IPS DF 6.9 (cell line): ENCODE measurements around the gene CYP3A7.
"Not testable (repeated sequence)": the region's sequence is repeated elsewhere in the genome, so short reads cannot be mapped to it uniquely, and the experiment has no call there.

Experiments
- DNase-seq: peaks from one replicate; pipeline ENCODE4 v3.0.0-alpha.2; 2013; ENCODE audit warnings: low read depth, low spot score
- H3K27ac ChIP-seq: one replicate; pipeline ENCODE4 v1.5.1; 2013; ENCODE audit warnings: low read length, control low read depth
- H3K27me3 ChIP-seq: 2 replicates; pipeline ENCODE4 v1.6.1; 2013; ENCODE audit warnings: mild to moderate bottlenecking, low read length; ENCODE audit not compliant: control insufficient read depth, insufficient read depth
- H3K36me3 ChIP-seq: 2 replicates; pipeline ENCODE4 v1.6.1; 2013; ENCODE audit warnings: low read length; ENCODE audit not compliant: control insufficient read depth, insufficient read depth
- H3K4me1 ChIP-seq: 2 replicates; pipeline ENCODE4 v1.6.1; 2013; ENCODE audit warnings: low read length; ENCODE audit not compliant: control insufficient read depth, insufficient read depth
- H3K4me3 ChIP-seq: 2 replicates; pipeline ENCODE4 v1.5.1; 2013; ENCODE audit warnings: mild to moderate bottlenecking, low read length
- H3K9me3 ChIP-seq: 2 replicates; pipeline ENCODE4 v1.6.1; 2013; ENCODE audit warnings: low read length, inconsistent platforms; ENCODE audit not compliant: control insufficient read depth, insufficient read depth
- WGBS: extraction: QIAGEN DNeasy Blood & Tissue Kit; methylation state at CpG from one replicate; pipeline ENCODE4 v1.1.7; 2013; ENCODE audit warnings: mixed read lengths, missing lambda C conversion rate; ENCODE audit not compliant: insufficient read length, insufficient coverage; 5-methylcytosine and 5-hydroxymethylcytosine counted together

The CYP3A7 gene

DNA sequence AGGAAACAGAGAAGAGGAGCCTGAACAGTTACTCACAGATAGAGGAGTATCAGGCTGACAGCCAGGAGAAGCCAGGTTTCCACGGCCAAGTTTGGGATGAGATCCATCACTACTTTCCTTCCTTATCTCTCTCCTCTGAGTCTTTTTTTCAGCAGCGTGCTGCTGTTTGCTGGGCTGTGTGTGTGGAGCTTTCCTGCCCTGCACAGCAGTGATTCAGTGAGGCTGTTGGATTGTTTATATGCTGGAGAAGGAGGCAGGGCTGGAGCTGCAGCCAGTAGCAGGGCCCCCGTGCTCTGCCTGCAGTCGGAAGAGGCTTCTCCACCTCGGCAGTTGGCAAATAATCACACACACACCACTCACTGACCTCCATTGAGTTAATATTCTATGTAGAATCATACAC lies at the start of gene CYP3A7:
CYP3A7 (minus strand) TSS at position 210 of the 400 bp plus-strand sequence; CDS start at position 107, 103 bp downstream.
- Histone ChIP-seq H3K4me3 (no peak within 1 kb of the TSS), H3K4me1 (no peaks in the 10 kb centered on the region), H3K27ac (no peak within 1 kb of the TSS), H3K27me3 (no peaks in the 10 kb centered on the region), H3K36me3 (no peaks in the 10 kb centered on the region), H3K9me3 (no peaks in the 10 kb centered on the region)
- WGBS: no CpG with 5 or more reads among the region's 5 CpGs
- DNase-seq: no peak

DNA sequence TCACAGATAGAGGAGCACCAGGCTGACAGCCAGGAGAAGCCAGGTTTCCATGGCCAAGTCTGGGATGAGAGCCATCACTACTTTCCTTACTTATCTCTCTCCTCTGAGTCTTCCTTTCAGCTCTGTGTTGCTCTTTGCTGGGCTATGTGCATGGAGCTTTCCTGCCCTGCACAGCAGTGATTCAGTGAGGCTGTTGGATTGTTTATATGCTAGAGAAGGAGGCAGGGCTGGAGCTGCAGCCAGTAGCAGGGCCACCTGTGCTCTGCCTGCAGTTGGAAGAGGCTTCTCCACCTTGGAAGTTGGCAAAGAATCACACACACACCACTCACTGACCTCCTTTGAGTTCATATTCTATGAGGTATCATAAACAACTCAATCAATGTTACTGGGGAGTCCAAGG lies 49.0 kb upstream of the CYP3A7 start, which contains the start of gene CYP3A4:
CYP3A4 (minus strand) TSS at position 178 of the 400 bp plus-strand sequence; CDS start at position 75, 103 bp downstream.
- no peak for DNase-seq
- Histone ChIP-seq H3K4me3 (no peak within 1 kb of the TSS), H3K9me3 (no peaks in the 10 kb centered on the region), H3K4me1 (no peaks in the 10 kb centered on the region), H3K36me3 (no peaks in the 10 kb centered on the region), H3K27ac (no peak within 1 kb of the TSS), H3K27me3 (no peaks in the 10 kb centered on the region)

DNA sequence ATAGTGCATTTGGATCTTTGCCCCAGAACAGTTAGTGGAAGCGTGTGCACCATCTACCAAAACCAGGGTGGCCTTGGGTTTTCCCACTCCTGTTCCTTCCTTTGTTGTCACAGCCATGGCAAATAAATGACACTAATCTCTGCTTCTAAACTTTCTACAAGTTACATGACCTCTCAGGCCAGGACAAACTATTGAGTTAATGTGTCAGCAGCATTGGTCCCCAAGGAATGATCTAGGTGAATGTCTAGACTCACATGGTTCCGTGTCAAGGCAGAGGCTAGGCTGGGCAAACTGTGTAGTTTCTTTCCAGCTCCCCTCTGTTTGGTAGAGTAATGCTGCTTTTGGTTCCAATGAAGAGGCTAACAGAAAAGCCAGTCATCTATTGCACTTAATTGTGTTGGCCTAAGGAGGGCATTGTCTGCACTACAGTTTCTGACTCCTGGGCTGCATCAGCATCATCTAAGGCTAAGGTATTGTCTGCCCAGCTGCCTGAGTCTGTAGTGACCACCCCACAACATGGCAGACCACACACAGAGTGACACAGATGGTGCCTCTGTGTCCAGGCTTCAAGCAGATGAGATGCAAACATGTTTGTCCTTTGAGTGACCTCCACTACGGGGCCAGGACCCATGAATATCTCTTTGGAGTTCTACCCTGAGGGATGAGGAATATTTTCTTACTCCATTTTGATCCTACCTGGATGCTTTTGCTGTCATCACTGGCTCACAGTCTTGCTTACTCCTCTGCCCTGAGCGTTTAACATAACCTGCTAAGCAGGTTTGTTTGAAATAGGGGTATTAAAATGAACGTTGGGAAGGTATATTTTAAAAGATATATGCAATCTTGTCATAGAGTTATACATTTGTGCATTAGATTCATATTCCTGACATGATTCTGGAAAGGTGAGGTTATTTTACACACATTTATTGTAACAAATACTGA lies 47.3 kb upstream of the CYP3A7 start:
- Histone ChIP-seq H3K27me3 (no peaks in the 10 kb centered on the region), H3K27ac (no peak overlapping the region), H3K36me3 (no peaks in the 10 kb centered on the region), H3K4me3 (no peak overlapping the region; the same call in 1 of the 2 replicates), H3K9me3 (no peaks in the 10 kb centered on the region), H3K4me1 (no peaks in the 10 kb centered on the region)
- no peak for DNase-seq
- no CpG with 5 or more reads among the region's 5 CpGs for WGBS

DNA sequence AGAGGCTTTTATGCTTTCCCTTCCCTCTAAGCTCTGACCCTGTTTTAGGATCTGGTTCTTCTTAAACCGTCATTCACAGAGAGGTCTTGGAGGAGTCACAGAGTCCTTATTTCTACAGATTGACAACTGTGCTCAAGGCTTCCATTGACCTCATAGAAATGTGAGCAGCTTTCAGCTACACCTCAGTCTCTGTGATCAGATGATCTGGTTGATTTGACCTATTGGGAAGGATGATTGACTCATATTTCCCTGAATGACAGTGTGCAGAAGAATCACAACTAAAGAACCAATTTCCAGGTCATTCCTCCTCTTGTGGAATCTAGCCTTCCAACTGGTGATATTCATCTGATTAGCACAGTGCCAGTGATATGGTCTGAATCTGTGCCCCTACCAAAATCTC lies 45.6 kb upstream of the CYP3A7 start:
- no peaks in the 10 kb centered on the region for H3K36me3 ChIP-seq
- H3K9me3 ChIP-seq: no peaks in the 10 kb centered on the region
- H3K27ac ChIP-seq: no peak overlapping the region
- H3K4me3 ChIP-seq: no peak overlapping the region
- H3K4me1 ChIP-seq: no peaks in the 10 kb centered on the region
- no peaks in the 10 kb centered on the region for H3K27me3 ChIP-seq
- DNase-seq: no peak
- no CpG with 5 or more reads among the region's 1 CpG for WGBS

DNA sequence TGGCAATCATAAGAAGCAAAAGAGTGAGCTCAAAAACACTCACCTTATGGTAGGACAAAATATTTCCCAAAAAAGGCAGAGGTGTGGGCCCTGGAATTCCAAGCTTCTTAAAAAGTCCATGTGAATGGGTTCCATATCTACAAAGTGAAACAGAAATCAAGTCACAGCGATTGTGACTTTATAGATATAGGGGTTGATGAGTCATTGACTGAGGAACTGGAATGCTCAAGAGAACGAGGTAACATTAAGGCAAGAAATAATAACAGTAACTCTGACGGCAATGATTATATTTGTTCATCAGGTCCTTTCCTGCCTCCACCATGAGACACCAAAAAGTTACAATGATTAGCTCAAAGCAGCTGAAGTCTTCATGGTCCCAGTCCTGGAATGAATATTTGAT lies 45.0 kb upstream of the CYP3A7 start:
- Histone ChIP-seq H3K9me3 (no peaks in the 10 kb centered on the region), H3K27ac (no peak overlapping the region), H3K4me1 (no peaks in the 10 kb centered on the region), H3K36me3 (no peaks in the 10 kb centered on the region), H3K4me3 (no peak overlapping the region), H3K27me3 (no peaks in the 10 kb centered on the region)
- no peak for DNase-seq
- WGBS: no CpG with 5 or more reads among the region's 3 CpGs

DNA sequence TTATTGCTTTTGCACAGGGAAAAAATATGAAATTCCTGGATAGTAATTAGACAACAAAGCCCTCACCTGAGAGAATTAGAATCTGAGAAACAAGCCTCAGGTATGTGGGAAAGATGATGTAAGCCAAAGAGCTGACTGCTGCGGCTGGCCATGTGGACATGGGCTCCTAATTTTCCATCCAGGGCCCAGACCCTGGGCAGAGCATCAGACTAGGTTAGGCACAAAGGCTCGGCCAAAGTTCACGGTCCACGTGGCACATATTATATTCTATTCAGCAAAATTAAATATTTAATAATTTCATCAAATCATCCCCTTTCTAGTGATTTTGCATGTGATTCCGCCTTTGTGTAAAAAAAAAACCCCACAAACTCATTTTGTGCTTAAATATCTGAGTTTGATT lies 43.9 kb upstream of the CYP3A7 start:
- WGBS: no CpG with 5 or more reads among the region's 5 CpGs
- no peak for DNase-seq
- no peaks in the 10 kb centered on the region for H3K27me3 ChIP-seq

DNA sequence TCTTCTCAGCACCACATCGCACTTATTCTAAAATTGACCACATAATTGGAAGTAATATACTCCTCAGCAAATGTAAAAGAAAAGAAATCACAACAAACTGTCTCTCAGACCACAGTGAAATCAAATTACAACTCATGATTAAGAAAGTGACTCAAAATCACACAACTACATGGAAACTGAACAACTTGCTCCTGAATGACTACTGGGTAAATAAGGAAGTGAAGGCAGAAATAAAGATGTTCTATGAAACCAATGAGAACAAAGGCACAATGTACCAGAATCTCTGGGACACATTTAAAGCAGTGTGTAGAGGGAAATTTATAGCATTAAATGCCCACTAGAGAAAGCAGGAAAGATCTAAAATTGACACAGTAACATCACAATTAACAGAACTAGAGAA lies 38.4 kb upstream of the CYP3A7 start:
- not testable (repeated sequence) for H3K4me1 ChIP-seq, H3K27me3 ChIP-seq

More for the DNA sequence above, 43.9 kb upstream of the CYP3A7 start:
- Histone ChIP-seq H3K9me3 (no peaks in the 10 kb centered on the region), H3K36me3 (no peaks in the 10 kb centered on the region), H3K4me1 (no peaks in the 10 kb centered on the region), H3K4me3 (no peak overlapping the region), H3K27ac (no peak overlapping the region)

DNA sequence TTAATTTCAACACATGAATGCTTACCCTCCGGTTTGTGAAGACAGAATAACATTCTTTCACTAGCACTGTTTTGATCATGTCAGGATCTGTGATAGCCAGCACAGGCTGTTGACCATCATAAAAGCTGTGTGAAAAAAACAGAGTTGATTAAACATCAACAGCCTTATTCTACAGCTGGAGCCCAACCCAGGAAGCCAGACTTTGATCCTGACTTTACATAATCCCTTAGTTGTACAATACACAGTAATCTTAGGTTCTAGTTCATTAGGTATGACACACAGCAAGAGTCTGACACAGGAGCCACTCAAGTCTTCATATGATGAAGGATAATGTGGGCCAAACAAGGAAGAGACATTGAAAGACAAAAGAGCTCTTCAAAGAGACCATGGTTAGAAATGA lies 37.6 kb upstream of the CYP3A7 start:
- Histone ChIP-seq H3K27me3 (no peaks in the 10 kb centered on the region), H3K4me3 (no peak overlapping the region), H3K27ac (no peak overlapping the region), H3K9me3 (no peaks in the 10 kb centered on the region), H3K36me3 (no peaks in the 10 kb centered on the region), H3K4me1 (no peaks in the 10 kb centered on the region)
- WGBS: no CpG with 5 or more reads among the region's 1 CpG
- no peak for DNase-seq

More for the DNA sequence above, 38.4 kb upstream of the CYP3A7 start:
- not testable (repeated sequence) for H3K4me3 ChIP-seq, H3K36me3 ChIP-seq, H3K27ac ChIP-seq, DNase-seq, H3K9me3 ChIP-seq
- no CpG with 5 or more reads among the region's 1 CpG for WGBS

DNA sequence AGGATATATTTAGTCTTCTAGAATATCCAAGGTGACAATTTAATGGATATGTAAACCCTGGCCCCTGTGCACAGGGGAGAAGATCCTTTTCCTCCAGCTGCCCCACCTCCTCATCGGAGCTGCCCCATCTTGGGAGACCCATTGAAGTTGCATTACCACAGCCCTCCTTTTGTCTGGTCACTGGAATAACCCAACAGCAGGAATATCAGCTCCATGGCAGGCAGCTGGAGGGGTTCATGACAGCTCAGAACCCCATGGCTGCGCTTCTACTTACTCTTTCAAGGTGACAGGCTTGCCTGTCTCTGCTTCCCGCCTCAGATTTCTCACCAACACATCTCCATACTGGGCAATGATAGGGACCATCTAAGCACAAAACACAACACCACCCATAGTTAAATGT lies 34.5 kb upstream of the CYP3A7 start:
- WGBS: no CpG with 5 or more reads among the region's 3 CpGs
- not testable (repeated sequence) for H3K4me1 ChIP-seq, DNase-seq, H3K4me3 ChIP-seq, H3K27ac ChIP-seq, H3K36me3 ChIP-seq, H3K27me3 ChIP-seq, H3K9me3 ChIP-seq

DNA sequence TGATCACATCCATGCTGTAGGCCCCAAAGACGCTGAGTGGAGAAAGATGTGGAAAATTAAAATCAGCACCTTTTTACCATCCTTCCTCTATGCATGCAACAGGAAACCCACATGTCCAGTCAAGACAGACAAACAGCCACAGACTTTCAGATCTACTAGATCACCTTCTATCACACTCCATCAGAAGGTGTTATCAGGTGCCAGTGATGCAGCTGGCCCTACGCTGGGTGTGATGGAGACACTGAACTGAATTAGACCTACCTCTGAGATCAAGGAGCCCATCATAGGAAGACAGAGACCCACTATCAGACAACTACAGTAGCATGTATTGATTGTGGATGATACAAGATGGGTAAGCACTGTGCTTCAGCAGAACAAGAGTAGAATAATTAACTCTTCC lies 33.5 kb upstream of the CYP3A7 start:
- no peak overlapping the region for H3K4me3 ChIP-seq
- H3K27me3 ChIP-seq: no peaks in the 10 kb centered on the region
- H3K36me3 ChIP-seq: no peaks in the 10 kb centered on the region
- DNase-seq: no peak
- WGBS: no CpG with 5 or more reads among the region's 2 CpGs
- H3K27ac ChIP-seq: no peak overlapping the region
- no peaks in the 10 kb centered on the region for H3K4me1 ChIP-seq
- H3K9me3 ChIP-seq: no peaks in the 10 kb centered on the region

DNA sequence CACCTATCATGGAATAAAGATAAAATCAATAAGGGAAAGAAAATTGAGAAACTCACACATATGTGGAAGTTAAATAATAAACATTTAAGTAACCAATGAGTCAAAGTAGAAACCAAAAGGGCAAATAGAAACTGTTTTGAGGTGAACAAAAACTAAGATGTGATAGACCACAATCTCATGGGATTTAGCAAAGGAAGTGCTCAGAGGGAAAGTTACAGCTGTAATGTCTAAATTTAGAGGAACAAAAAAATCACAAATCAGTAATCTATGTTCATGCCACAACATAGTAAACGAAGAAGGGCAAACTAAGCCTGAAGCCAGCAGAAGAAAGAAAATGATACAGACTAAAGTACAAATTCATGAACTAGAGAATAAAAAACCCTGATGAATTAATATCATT lies 32.7 kb upstream of the CYP3A7 start:
- WGBS: no CpG with 5 or more reads among the region's 1 CpG
- Histone ChIP-seq H3K36me3 (no peaks in the 10 kb centered on the region), H3K9me3 (no peaks in the 10 kb centered on the region), H3K27me3 (no peaks in the 10 kb centered on the region), H3K27ac (no peak overlapping the region), H3K4me1 (no peaks in the 10 kb centered on the region), H3K4me3 (no peak overlapping the region)
- DNase-seq: no peak
